DMS153 treated with DMSO at 0.1 percent for 48 hours (cell line): ENCODE measurements around the gene EEA1.
A peak's percentile ranks its signal among the peaks of the same experiment; 100 is the strongest.
"Not testable (repeated sequence)": the region's sequence is repeated elsewhere in the genome, so short reads cannot be mapped to it uniquely, and the experiment has no call there.

Experiments
- DNase-seq: peaks from one replicate; lab custom pipeline; 2025; ENCODE audit not compliant: unreplicated experiment; lab: John Stamatoyannopoulos, UW

The EEA1 gene

GRCh38 chr12:92928962-92929915 lies at the start of gene EEA1:
Gene EEA1 (minus strand): TSS chr12:92929295. CDS start chr12:92929066, 229 bp downstream.
- peak; percentile 90 for DNase-seq

- DNase-seq, result no peak
Measured at GRCh38 chr12:92978607-92979006, 49.5 kb upstream of the EEA1 start.

- no peak for DNase-seq
Measured at GRCh38 chr12:92977326-92977725, 48.2 kb upstream of the EEA1 start.

- DNase-seq, result no peak
Measured at GRCh38 chr12:92974759-92975158, 45.7 kb upstream of the EEA1 start.

GRCh38 chr12:92973614-92974013 lies 44.5 kb upstream of the EEA1 start:
- DNase-seq, result no peak

- DNase-seq, result no peak
Measured at GRCh38 chr12:92971859-92972524, 42.9 kb upstream of the EEA1 start.

- no peak for DNase-seq
Measured at GRCh38 chr12:92968176-92968813, 39.2 kb upstream of the EEA1 start.

GRCh38 chr12:92964378-92964777 lies 35.3 kb upstream of the EEA1 start:
- DNase-seq, result not testable (repeated sequence)

- DNase-seq, result no peak
Measured at GRCh38 chr12:92961949-92962348, 32.9 kb upstream of the EEA1 start.

- no peak for DNase-seq
Measured at GRCh38 chr12:92955997-92956663, 27.0 kb upstream of the EEA1 start.

GRCh38 chr12:92953747-92954146 lies 24.7 kb upstream of the EEA1 start:
- no peak for DNase-seq

GRCh38 chr12:92952394-92952793 lies 23.3 kb upstream of the EEA1 start:
- DNase-seq, result no peak

- no peak for DNase-seq
Measured at GRCh38 chr12:92951006-92951405, 21.9 kb upstream of the EEA1 start.

- DNase-seq, result no peak
Measured at GRCh38 chr12:92950011-92950410, 20.9 kb upstream of the EEA1 start.

- no peak for DNase-seq
Measured at GRCh38 chr12:92949466-92949865, 20.4 kb upstream of the EEA1 start.

GRCh38 chr12:92947589-92948215 lies 18.6 kb upstream of the EEA1 start:
- no peak for DNase-seq

GRCh38 chr12:92945659-92946220 lies 16.6 kb upstream of the EEA1 start:
- DNase-seq, result no peak

GRCh38 chr12:92943482-92944250 lies 14.6 kb upstream of the EEA1 start:
- DNase-seq, result no peak

GRCh38 chr12:92942905-92943304 lies 13.8 kb upstream of the EEA1 start:
- DNase-seq, result no peak

- no peak for DNase-seq
Measured at GRCh38 chr12:92939116-92939515, 10.0 kb upstream of the EEA1 start.
